Endothelial cell of umbilical vein (primary cell): Measurements from ENCODE around the gene SNX9. TPM values are rescaled to one million over a fixed set of nuclear protein-coding genes. Genes with fewer than 3 reads are reported as not detected.

ENCODE experiments used
- BruUV-seq: library from RNA; stranded (reverse); fragments of 400-500 nt; replicated peaks from 2 replicates; lab custom pipeline; 2021; lab: Mats Ljungman, UMichigan
- CTCF ChIA-PET: fragments of 300-600, 350-600 bp; sonication (Branson Sonifier 250); formaldehyde crosslinking; loops from one replicate; lab custom pipeline; 2021; ENCODE audit warnings: antibody characterized with exemption, inconsistent platforms; lab: Charles Lee
- POLR2A ChIA-PET: fragments of 300-600, 350-600 bp; sonication (Branson Sonifier 250); formaldehyde crosslinking; loops from one replicate; lab custom pipeline; 2021; ENCODE audit warnings: antibody characterized with exemption, inconsistent platforms; lab: Charles Lee
- DNase-seq: peaks from one replicate; pipeline ENCODE4 v3.0.0-alpha.2; 2011; ENCODE audit warnings: low read depth, low spot score
- FAIRE-seq: peaks from 2 replicates; lab custom pipeline; 2011; peaks lifted over from hg19 to GRCh38; lab: Jason Lieb, UNC
- H2AFZ ChIP-seq: 2 replicates; pipeline ENCODE4 v1.6.0; 2012; ENCODE audit warnings: low read depth, low read length, control low read depth, inconsistent platforms
- H3K27ac ChIP-seq: 2 replicates; pipeline ENCODE4 v1.5.1; 2011; ENCODE audit warnings: low read depth, mild to moderate bottlenecking, control low read depth, low read length, moderate library complexity; ENCODE audit not compliant: insufficient read depth
- H3K27me3 ChIP-seq, 2 experiments: 2 replicates each; pipeline versions ENCODE4 v1.6.0 to v1.6.1; 2011; ENCODE audit warnings: low read length in 2 of 2, mixed read lengths in 1 of 2; ENCODE audit not compliant: control insufficient read depth in 2 of 2, insufficient read depth in 2 of 2
- H3K36me3 ChIP-seq, 2 experiments: 2 replicates in 1 of 2; 3 replicates in 1 of 2; pipeline ENCODE4 v1.5.1; 2011; ENCODE audit warnings: low read length in 2 of 2, mild to moderate bottlenecking in 1 of 2, moderate library complexity in 1 of 2; ENCODE audit not compliant: control insufficient read depth in 2 of 2, insufficient read depth in 2 of 2; ENCODE audit errors: extremely low read depth in 1 of 2
- H3K4me1 ChIP-seq: 3 replicates; pipeline ENCODE4 v1.5.1; 2011; ENCODE audit warnings: mild to moderate bottlenecking, low read length; ENCODE audit not compliant: control insufficient read depth, insufficient read depth; ENCODE audit errors: extremely low read depth
- H3K4me2 ChIP-seq: 2 replicates; pipeline ENCODE4 v1.6.1; 2011; ENCODE audit warnings: low read length, control low read depth, mixed read lengths; ENCODE audit not compliant: insufficient read depth
- H3K4me3 ChIP-seq, 3 experiments: fragments of 200-600 bp in 1 of 3; sonication (generic), shearing (Covaris generic) in 1 of 3; replicated peaks in 1 of 3; 2 replicates each; pipeline ENCODE4 v1.5.1; 2011 to 2016; ENCODE audit warnings: control low read depth in 3 of 3, low read length in 3 of 3, mild to moderate bottlenecking in 2 of 3, inconsistent platforms in 1 of 3, low read depth in 1 of 3, moderate library complexity in 1 of 3; ENCODE audit not compliant: insufficient read depth in 1 of 3
- H3K79me2 ChIP-seq: 2 replicates; pipeline ENCODE4 v1.6.0; 2012; ENCODE audit warnings: low read length, inconsistent platforms; ENCODE audit not compliant: control insufficient read depth, insufficient read depth
- H3K9ac ChIP-seq: replicated peaks from 2 replicates; pipeline ENCODE3; 2011; ENCODE audit warnings: low read length, control low read depth; ENCODE audit not compliant: insufficient read depth; ENCODE audit errors: extremely low read depth
- H3K9me1 ChIP-seq: replicated peaks from 3 replicates; pipeline ENCODE4 v1.6.0; 2011; ENCODE audit warnings: mild to moderate bottlenecking, low read length; ENCODE audit not compliant: control insufficient read depth, insufficient read depth; ENCODE audit errors: extremely low read depth
- H3K9me3 ChIP-seq: replicated peaks from 2 replicates; pipeline ENCODE4 v1.5.1; 2012; ENCODE audit warnings: low read length, inconsistent platforms; ENCODE audit not compliant: control insufficient read depth, insufficient read depth
- H4K20me1 ChIP-seq: replicated peaks from 2 replicates; pipeline ENCODE3; 2011; ENCODE audit warnings: mild to moderate bottlenecking, low read length; ENCODE audit not compliant: control insufficient read depth, insufficient read depth; ENCODE audit errors: extremely low read depth
- EZH2 ChIP-seq: IDR thresholded peaks from 2 replicates; pipeline ENCODE4 v1.6.1; 2012; ENCODE audit warnings: borderline replicate concordance, low read depth, mild to moderate bottlenecking, moderate library complexity, low read length, inconsistent platforms; ENCODE audit not compliant: severe bottlenecking
- FOS ChIP-seq: IDR thresholded peaks from 2 replicates; pipeline ENCODE4 v1.6.1; 2011; ENCODE audit warnings: mild to moderate bottlenecking, low read length, moderate library complexity, borderline replicate concordance; ENCODE audit not compliant: insufficient read depth
- GATA2 ChIP-seq: IDR thresholded peaks from 2 replicates; pipeline ENCODE4 v1.7.0; 2011; ENCODE audit warnings: low read depth, mild to moderate bottlenecking, moderate library complexity, mixed read lengths, low read length; ENCODE audit not compliant: insufficient read length, insufficient read depth
- JUN ChIP-seq: IDR thresholded peaks from 2 replicates; pipeline ENCODE4 v1.6.1; 2011; ENCODE audit warnings: borderline replicate concordance, low read depth; ENCODE audit not compliant: insufficient read length, insufficient read depth
- MYC ChIP-seq: IDR thresholded peaks from one replicate; pipeline ENCODE4 v1.6.1; 2011; ENCODE audit warnings: mild to moderate bottlenecking, low read depth, low read length
- POLR2A ChIP-seq: IDR thresholded peaks from 2 replicates; pipeline ENCODE4 v1.6.1; 2012; ENCODE audit warnings: low read depth, mild to moderate bottlenecking, control low read depth, low read length
- POLR2AphosphoS5 ChIP-seq: IDR thresholded peaks from 2 replicates; pipeline ENCODE4 v1.6.1; 2012; ENCODE audit warnings: low read depth, mild to moderate bottlenecking, control low read depth, low read length, moderate library complexity; ENCODE audit not compliant: insufficient read depth
- dilution Hi-C: fragments of 300-500 bp; cut with MboI; formaldehyde crosslinking; loops from one replicate; pipeline ENCODE4 v1.15.0; 2019; ENCODE audit warnings: low sequenced_read_pairs; ENCODE audit not compliant: extremely low pct_ligation_motif_present
- intact Hi-C: fragments of 100-400 bp; cut with micrococcal nuclease; formaldehyde crosslinking; loops from one replicate; pipeline ENCODE4 v1.10.0; 2022
- polyA plus RNA-seq, 4 experiments: library from polyadenylated mRNA; depleted of rRNA in 3 of 4; stranded (reverse) in 3 of 4; unstranded in 1 of 4; fragments of >200 nt; gene quantifications; 2 replicates each; pipeline versions ENCODE4 v1.2.1 to v1.2.3, GENCODE V29; 2011 to 2012; ENCODE audit warnings: missing spikeins in 1 of 4
- total RNA-seq: library from RNA; stranded (reverse); gene quantifications from 2 replicates; pipeline ENCODE4 v1.2.3, GENCODE V29; 2021
- TF ChIP-seq, protein P1 (sequence below), 2 donors: IDR thresholded peaks; 1 replicate in 1 of 2; 2 replicates in 1 of 2; pipeline ENCODE4 v1.5.1; 2011; ENCODE audit warnings: low read length in 2 of 2, mild to moderate bottlenecking in 2 of 2, moderate library complexity in 2 of 2, control low read depth in 1 of 2, inconsistent platforms in 1 of 2, low read depth in 1 of 2; ENCODE audit not compliant: insufficient read depth in 1 of 2; ENCODE audit errors: extremely low read depth in 1 of 2
- TF ChIP-seq, protein P2 (sequence below): IDR thresholded peaks from 2 replicates; pipeline ENCODE4 v1.6.1; 2011; ENCODE audit not compliant: insufficient read depth, insufficient read length

SNX9 gene
- total and polyA plus RNA-seq, 2 donors (not counting 3 experiments of a cell fraction or from before 2014, with no cell fraction given), result 27.5 to 54.5 TPM

DNA sequence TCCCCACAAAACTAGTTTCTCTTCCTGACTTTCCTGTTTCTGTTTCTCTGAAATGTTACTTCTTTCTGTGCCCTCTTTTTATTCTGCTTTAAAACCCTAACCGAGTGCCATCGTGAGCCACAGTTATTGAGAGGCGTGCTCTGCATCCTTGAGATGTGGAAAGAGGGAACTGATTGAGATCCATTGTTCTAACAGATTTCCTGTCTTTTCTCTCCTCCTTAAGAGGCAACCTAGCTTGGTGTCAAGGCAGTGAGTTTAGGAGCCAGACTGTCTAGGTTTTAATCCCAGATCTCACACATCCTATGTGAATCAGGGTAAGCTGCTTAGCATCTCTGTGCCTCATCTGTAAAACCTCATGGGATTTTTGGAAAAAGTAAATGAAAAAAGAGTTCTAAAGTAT lies 57.5 kb downstream of the SNX9 start:
- no peaks in the 10 kb centered on the region for H3K9me3 ChIP-seq
- H3K9me1 ChIP-seq, result no peaks in the 10 kb centered on the region
- TF ChIP-seq MYC, result no peak
- TF ChIP-seq JUN, result no peak
- TF ChIP-seq FOS, result no peak
- TF ChIP-seq POLR2AphosphoS5, result no peak
- no peak for TF ChIP-seq POLR2A
- TF ChIP-seq, protein P1, sequence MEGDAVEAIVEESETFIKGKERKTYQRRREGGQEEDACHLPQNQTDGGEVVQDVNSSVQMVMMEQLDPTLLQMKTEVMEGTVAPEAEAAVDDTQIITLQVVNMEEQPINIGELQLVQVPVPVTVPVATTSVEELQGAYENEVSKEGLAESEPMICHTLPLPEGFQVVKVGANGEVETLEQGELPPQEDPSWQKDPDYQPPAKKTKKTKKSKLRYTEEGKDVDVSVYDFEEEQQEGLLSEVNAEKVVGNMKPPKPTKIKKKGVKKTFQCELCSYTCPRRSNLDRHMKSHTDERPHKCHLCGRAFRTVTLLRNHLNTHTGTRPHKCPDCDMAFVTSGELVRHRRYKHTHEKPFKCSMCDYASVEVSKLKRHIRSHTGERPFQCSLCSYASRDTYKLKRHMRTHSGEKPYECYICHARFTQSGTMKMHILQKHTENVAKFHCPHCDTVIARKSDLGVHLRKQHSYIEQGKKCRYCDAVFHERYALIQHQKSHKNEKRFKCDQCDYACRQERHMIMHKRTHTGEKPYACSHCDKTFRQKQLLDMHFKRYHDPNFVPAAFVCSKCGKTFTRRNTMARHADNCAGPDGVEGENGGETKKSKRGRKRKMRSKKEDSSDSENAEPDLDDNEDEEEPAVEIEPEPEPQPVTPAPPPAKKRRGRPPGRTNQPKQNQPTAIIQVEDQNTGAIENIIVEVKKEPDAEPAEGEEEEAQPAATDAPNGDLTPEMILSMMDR (IDR thresholded peaks at IDR 0.05; ENCODE audit: extremely low read depth in 1 of 2, insufficient read depth in 1 of 2, low read depth in 1 of 2, low read length in 2 of 2), result no peak
- no peak for TF ChIP-seq GATA2
- TF ChIP-seq EZH2, result no peak
- TF ChIP-seq, protein P2, sequence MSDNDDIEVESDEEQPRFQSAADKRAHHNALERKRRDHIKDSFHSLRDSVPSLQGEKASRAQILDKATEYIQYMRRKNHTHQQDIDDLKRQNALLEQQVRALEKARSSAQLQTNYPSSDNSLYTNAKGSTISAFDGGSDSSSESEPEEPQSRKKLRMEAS, result no peak
- peaks cover 2% of the 10 kb centered on the region for H3K4me1 ChIP-seq
- FAIRE-seq (no peak), DNase-seq (no peak)
- no peak overlapping the region for H3K27ac ChIP-seq
- H3K4me2 ChIP-seq, result no peak overlapping the region
- no peaks in the 10 kb centered on the region for H4K20me1 ChIP-seq
- POLR2A ChIA-PET, result no interaction called here
- H3K27me3 ChIP-seq, result no peaks in the 10 kb centered on the region
- H3K9ac ChIP-seq, result no peak overlapping the region
- CTCF ChIA-PET, result interaction anchor here (1.9 kb wide), 1 partner anchor 12 kb away, joined by 4 read pairs; no protein-coding TSS in a partner anchor
- no peak overlapping the region for H3K4me3 ChIP-seq
- H2AFZ ChIP-seq, result no peak overlapping the region
- intact Hi-C loops (loop anchor here (10.0 kb wide), 1 partner anchor 556 kb away; the partner anchor contains the start of gene TMEM242), dilution Hi-C loops (no loop called here)
- no TSS peak for BruUV-seq
- peaks cover 8% of the 10 kb centered on the region for H3K79me2 ChIP-seq
- H3K36me3 ChIP-seq, result peaks cover 6 to 14% of the 10 kb centered on the region in 2 experiments
